Measurements from ENCODE around the gene HIVEP3. TPM values are rescaled to one million over a fixed set of nuclear protein-coding genes. Genes with fewer than 3 reads are reported as not detected.

Gene HIVEP3
- total RNA-seq, 4 donors from 2014 or later = 6.1 to 10.1 (median 7.8) TPM

GRCh38 chr1:41905093-41905675, 13.5 kb downstream of the HIVEP3 start:
- no peak for TF ChIP-seq CTCF (IDR thresholded peaks at IDR 0.05)
- DNase-seq (ENCODE audit: low spot score) (no peak), ATAC-seq (ENCODE audit: low FRiP score) (no peak)

GRCh38 chr1:41902664-41903063, 16.1 kb downstream of the HIVEP3 start:
- no peak for TF ChIP-seq CTCF (IDR thresholded peaks at IDR 0.05)
- no peak for DNase-seq (ENCODE audit: low spot score)
- no peak for ATAC-seq (ENCODE audit: low FRiP score)

DNA sequence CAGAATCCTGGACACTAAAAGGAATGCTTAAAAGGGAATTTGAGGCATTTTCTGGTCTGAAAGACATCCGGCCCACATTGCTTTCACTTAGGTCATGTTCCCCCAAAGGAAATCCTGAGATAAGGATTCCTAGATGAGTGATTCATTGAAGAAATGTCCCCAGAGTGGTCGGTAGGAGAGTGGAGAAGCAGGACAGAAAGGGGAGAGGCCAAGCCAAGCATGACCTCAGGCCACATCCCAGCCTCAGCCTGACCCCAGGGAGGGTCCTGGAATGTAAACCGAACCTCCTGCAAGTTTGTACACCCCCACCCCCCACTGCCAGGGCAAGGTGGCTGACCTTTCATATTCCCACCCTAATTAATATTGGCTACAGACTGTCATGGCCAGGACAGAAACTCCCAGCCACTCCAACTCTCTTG, 16.6 kb downstream of the HIVEP3 start:
- ATAC-seq (ENCODE audit: low FRiP score) (no peak), DNase-seq (ENCODE audit: low spot score) (no peak)
- TF ChIP-seq CTCF (IDR thresholded peaks at IDR 0.05) = no peak

GRCh38 chr1:41901551-41901950, 17.2 kb downstream of the HIVEP3 start:
- no peak for ATAC-seq (ENCODE audit: low FRiP score)
- no peak for TF ChIP-seq CTCF (IDR thresholded peaks at IDR 0.05)
- no peak for DNase-seq (ENCODE audit: low spot score)

GRCh38 chr1:41900603-41901444, 17.9 kb downstream of the HIVEP3 start:
- DNase-seq (ENCODE audit: low spot score) (no peak), ATAC-seq (ENCODE audit: low FRiP score) (peak; percentile 36)
- TF ChIP-seq CTCF (IDR thresholded peaks at IDR 0.05) = no peak

- ATAC-seq (ENCODE audit: low FRiP score) = peak; percentile 69
- no peak for DNase-seq (ENCODE audit: low spot score)
- TF ChIP-seq CTCF (IDR thresholded peaks at IDR 0.05) = no peak
These were observed 20.5 kb downstream of the HIVEP3 start for GRCh38 chr1:41898191-41898713.

Data from omental fat pad (tissue), 4 donors.